Suprapubic skin (tissue), 4 donors: ENCODE measurements around the gene TTBK2. TPM values are rescaled to one million over a fixed set of nuclear protein-coding genes. Genes with fewer than 3 reads are reported as not detected.

Experiments
- DNase-seq, 2 donors: peaks; one replicate each; pipeline ENCODE4 v3.0.0-alpha.2; 2019; ENCODE audit warnings: low spot score in 2 of 2
- H3K27ac ChIP-seq: fragments of 200-600 bp; sonication (generic); one replicate; pipeline ENCODE4 v1.5.1; 2019
- H3K27me3 ChIP-seq: fragments of 200-600 bp; sonication (generic); one replicate; pipeline ENCODE4 v1.5.1; 2019
- H3K36me3 ChIP-seq: fragments of 200-600 bp; sonication (generic); one replicate; pipeline ENCODE4 v1.5.1; 2019
- H3K4me1 ChIP-seq: fragments of 200-600 bp; sonication (generic); one replicate; pipeline ENCODE4 v1.5.1; 2019
- H3K4me3 ChIP-seq: fragments of 200-600 bp; sonication (generic); one replicate; pipeline ENCODE4 v1.5.1; 2019; ENCODE audit warnings: mild to moderate bottlenecking
- H3K9me3 ChIP-seq: fragments of 200-600 bp; sonication (generic); one replicate; pipeline ENCODE4 v1.5.1; 2019
- CTCF ChIP-seq, 2 donors: fragments of 200-600 bp in 1 of 2; fragments of 450-650 bp in 1 of 2; sonication (generic) in 1 of 2; IDR thresholded peaks; one replicate each; pipeline ENCODE4 v1.5.1; 2016 to 2019; ENCODE audit warnings: antibody characterized with exemption in 2 of 2, mild to moderate bottlenecking in 1 of 2, moderate library complexity in 1 of 2
- EP300 ChIP-seq: sonication (generic); formaldehyde crosslinking; IDR thresholded peaks from one replicate; pipeline ENCODE4 v1.6.1; 2017; ENCODE audit warnings: antibody characterized with exemption
- POLR2A ChIP-seq, 2 donors: fragments of 450-650 bp; IDR thresholded peaks; one replicate each; pipeline ENCODE4 v1.6.1; 2017; ENCODE audit warnings: antibody characterized with exemption in 2 of 2, mild to moderate bottlenecking in 2 of 2, moderate library complexity in 2 of 2
- POLR2AphosphoS5 ChIP-seq, 3 donors: sonication (generic); formaldehyde crosslinking; IDR thresholded peaks; one replicate each; pipeline ENCODE4 v1.6.1; 2017; ENCODE audit warnings: antibody characterized with exemption in 3 of 3
- WGBS: methylation state at CpG from one replicate; pipeline ENCODE4 v1.1.5; 2018; 5-methylcytosine and 5-hydroxymethylcytosine counted together
- total RNA-seq, 4 donors: library from RNA; depleted of rRNA; stranded (reverse); fragments of >200 nt; gene quantifications; one replicate each; pipeline ENCODE4 v1.1.0, GENCODE V29; 2016

The TTBK2 gene
- total RNA-seq, 4 donors from 2014 or later, result 10.5 to 20.6 (median 14.8) TPM

- no peak for TF ChIP-seq POLR2AphosphoS5 (IDR thresholded peaks at IDR 0.05)
- no peak for TF ChIP-seq EP300
- TF ChIP-seq CTCF (IDR thresholded peaks at IDR 0.05), result no peak
- TF ChIP-seq POLR2A (IDR thresholded peaks at IDR 0.05), result no peak
- Histone ChIP-seq H3K27me3 (no peaks in the 10 kb centered on the region), H3K36me3 (no peaks in the 10 kb centered on the region), H3K4me3 (no peak overlapping the region), H3K9me3 (no peaks in the 10 kb centered on the region), H3K27ac (no peak overlapping the region), H3K4me1 (no peaks in the 10 kb centered on the region)
- WGBS, result 72% methylated on average over 4 of the region's 4 CpGs
- no peak for DNase-seq
Measured at GRCh38 chr15:42879443-42879842, 41.1 kb downstream of the TTBK2 start.

GRCh38 chr15:42876224-42876623 is 44.4 kb downstream of the TTBK2 start:
- no peak for DNase-seq
- TF ChIP-seq POLR2AphosphoS5 (IDR thresholded peaks at IDR 0.05), result no peak
- no peak for TF ChIP-seq EP300
- TF ChIP-seq POLR2A (IDR thresholded peaks at IDR 0.05), result no peak
- no peak for TF ChIP-seq CTCF (IDR thresholded peaks at IDR 0.05)
- Histone ChIP-seq H3K4me1 (no peaks in the 10 kb centered on the region), H3K27me3 (no peaks in the 10 kb centered on the region), H3K4me3 (no peak overlapping the region), H3K27ac (no peak overlapping the region), H3K9me3 (no peaks in the 10 kb centered on the region), H3K36me3 (no peaks in the 10 kb centered on the region)

GRCh38 chr15:42868683-42869082 is 51.9 kb downstream of the TTBK2 start:
- Histone ChIP-seq H3K36me3 (no peaks in the 10 kb centered on the region), H3K4me1 (no peaks in the 10 kb centered on the region), H3K9me3 (no peaks in the 10 kb centered on the region), H3K27ac (no peak overlapping the region), H3K4me3 (no peak overlapping the region), H3K27me3 (no peaks in the 10 kb centered on the region)
- no peak for DNase-seq
- TF ChIP-seq POLR2A (IDR thresholded peaks at IDR 0.05) (no peak), CTCF (IDR thresholded peaks at IDR 0.05) (no peak), EP300 (no peak), POLR2AphosphoS5 (IDR thresholded peaks at IDR 0.05) (no peak)
- 100% methylated on average over 2 of the region's 2 CpGs for WGBS

- no peaks in the 10 kb centered on the region for H3K36me3 ChIP-seq
- no peaks in the 10 kb centered on the region for H3K9me3 ChIP-seq
- no peak overlapping the region for H3K27ac ChIP-seq
- H3K4me1 ChIP-seq, result peaks cover 9% of the 10 kb centered on the region
- DNase-seq, result no peak
- H3K27me3 ChIP-seq, result no peaks in the 10 kb centered on the region
- H3K4me3 ChIP-seq, result no peak overlapping the region
- 68% methylated on average over 2 of the region's 2 CpGs for WGBS
- TF ChIP-seq EP300 (no peak), POLR2A (IDR thresholded peaks at IDR 0.05) (no peak)
Measured at GRCh38 chr15:42863572-42864239, 56.9 kb downstream of the TTBK2 start.

- 94% methylated on average over 2 of the region's 2 CpGs for WGBS
- H3K27ac ChIP-seq, result no peak overlapping the region
- H3K36me3 ChIP-seq, result no peaks in the 10 kb centered on the region
- H3K27me3 ChIP-seq, result no peaks in the 10 kb centered on the region
- H3K9me3 ChIP-seq, result no peaks in the 10 kb centered on the region
- DNase-seq, result no peak
- TF ChIP-seq CTCF (IDR thresholded peaks at IDR 0.05) (no peak), POLR2AphosphoS5 (IDR thresholded peaks at IDR 0.05) (no peak), EP300 (no peak), POLR2A (IDR thresholded peaks at IDR 0.05) (no peak)
- H3K4me3 ChIP-seq, result no peak overlapping the region
- peaks cover 14% of the 10 kb centered on the region for H3K4me1 ChIP-seq
Measured at GRCh38 chr15:42858999-42859789, 61.4 kb downstream of the TTBK2 start.
